Uterus (tissue), 2 donors: ENCODE data around the gene WDR7.

Source experiments
- POLR2A ChIP-seq, 2 donors: fragments of 450-650 bp; IDR thresholded peaks; one replicate each; pipeline ENCODE4 v1.6.1; 2016; ENCODE audit warnings: antibody characterized with exemption in 2 of 2, mild to moderate bottlenecking in 1 of 2, moderate library complexity in 1 of 2
- TF ChIP-seq, protein P1 (sequence below), 4 experiments: fragments of 200-600 bp in 2 of 4; fragments of 450-650 bp in 2 of 4; sonication (generic) in 2 of 4; IDR thresholded peaks; one replicate each; pipeline ENCODE4 v1.5.1; 2016 to 2019; ENCODE audit warnings: antibody characterized with exemption in 4 of 4, mild to moderate bottlenecking in 2 of 4, moderate library complexity in 1 of 4

DNA sequence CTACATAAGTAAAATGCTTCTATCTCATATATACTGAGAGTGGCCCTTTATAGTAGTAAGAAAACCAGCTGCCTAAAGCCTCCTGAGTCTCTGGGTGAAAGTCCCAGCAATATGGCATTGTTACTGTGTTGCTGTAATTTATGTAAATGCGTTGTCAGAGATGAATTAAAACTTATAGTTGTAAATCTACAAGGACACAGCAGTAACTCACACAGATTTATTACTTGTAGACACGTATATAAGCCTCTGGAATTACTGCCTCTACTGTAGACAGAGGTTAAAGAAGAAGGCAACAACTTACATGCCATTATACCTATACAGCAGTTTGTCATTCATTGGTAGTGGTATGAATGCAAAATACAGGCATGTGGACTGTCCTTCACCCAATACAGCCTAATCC, 326.6 kb downstream of the WDR7 start:
- TF ChIP-seq, protein P1, sequence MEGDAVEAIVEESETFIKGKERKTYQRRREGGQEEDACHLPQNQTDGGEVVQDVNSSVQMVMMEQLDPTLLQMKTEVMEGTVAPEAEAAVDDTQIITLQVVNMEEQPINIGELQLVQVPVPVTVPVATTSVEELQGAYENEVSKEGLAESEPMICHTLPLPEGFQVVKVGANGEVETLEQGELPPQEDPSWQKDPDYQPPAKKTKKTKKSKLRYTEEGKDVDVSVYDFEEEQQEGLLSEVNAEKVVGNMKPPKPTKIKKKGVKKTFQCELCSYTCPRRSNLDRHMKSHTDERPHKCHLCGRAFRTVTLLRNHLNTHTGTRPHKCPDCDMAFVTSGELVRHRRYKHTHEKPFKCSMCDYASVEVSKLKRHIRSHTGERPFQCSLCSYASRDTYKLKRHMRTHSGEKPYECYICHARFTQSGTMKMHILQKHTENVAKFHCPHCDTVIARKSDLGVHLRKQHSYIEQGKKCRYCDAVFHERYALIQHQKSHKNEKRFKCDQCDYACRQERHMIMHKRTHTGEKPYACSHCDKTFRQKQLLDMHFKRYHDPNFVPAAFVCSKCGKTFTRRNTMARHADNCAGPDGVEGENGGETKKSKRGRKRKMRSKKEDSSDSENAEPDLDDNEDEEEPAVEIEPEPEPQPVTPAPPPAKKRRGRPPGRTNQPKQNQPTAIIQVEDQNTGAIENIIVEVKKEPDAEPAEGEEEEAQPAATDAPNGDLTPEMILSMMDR (IDR thresholded peaks at IDR 0.05): no peak
- TF ChIP-seq POLR2A (IDR thresholded peaks at IDR 0.05): no peak
